Lower lobe of right lung (tissue), 2 donors: ENCODE results near the gene TMEM72. TPM values are rescaled to one million over a fixed set of nuclear protein-coding genes. Genes with fewer than 3 reads are reported as not detected.

Experiments used
- ATAC-seq, 2 donors: fragments of 200-7000 bp; cut with Tn5 transposase; one replicate each; pipeline ENCODE4 v1.9.1; 2020 to 2022; ENCODE audit warnings: mild to moderate bottlenecking in 2 of 2, moderate library complexity in 2 of 2
- DNase-seq: peaks from one replicate; pipeline ENCODE4 v3.0.0-alpha.2; 2020
- H3K27ac ChIP-seq: fragments of 200-600 bp; one replicate; pipeline ENCODE4 v1.8.0; 2022
- H3K27me3 ChIP-seq: fragments of 200-600 bp; one replicate; pipeline ENCODE4 v1.8.0; 2022; ENCODE audit warnings: low read depth
- H3K36me3 ChIP-seq: fragments of 200-600 bp; one replicate; pipeline ENCODE4 v1.8.0; 2022; ENCODE audit warnings: mild to moderate bottlenecking
- H3K4me1 ChIP-seq: fragments of 200-600 bp; one replicate; pipeline ENCODE4 v1.8.0; 2022
- H3K4me3 ChIP-seq: fragments of 200-600 bp; one replicate; pipeline ENCODE4 v1.8.0; 2022; ENCODE audit warnings: mild to moderate bottlenecking
- H3K9me3 ChIP-seq: fragments of 200-600 bp; one replicate; pipeline ENCODE4 v1.8.0; 2022
- CTCF ChIP-seq: fragments of 200-600 bp; IDR thresholded peaks from one replicate; pipeline ENCODE4 v1.8.0; 2022; ENCODE audit warnings: antibody characterized with exemption, mild to moderate bottlenecking
- intact Hi-C: fragments of 100-400 bp; cut with DNase I; formaldehyde crosslinking; loops from one replicate; pipeline ENCODE4 v1.11.0; 2022
- total RNA-seq: library from RNA; stranded (reverse); fragmentation: NEBNext Ultra II Directional; extraction: Animal tissue kit (Norgen Biotek cat#: 25700); gene quantifications from one replicate; pipeline ENCODE4 v1.2.1, GENCODE V29; 2021
- donor health status: DM: no; HTN: yes; CAD: no; lungs with severe emphysema.

TMEM72 gene
- total RNA-seq, 1 donor from 2014 or later, result not detected

DNA sequence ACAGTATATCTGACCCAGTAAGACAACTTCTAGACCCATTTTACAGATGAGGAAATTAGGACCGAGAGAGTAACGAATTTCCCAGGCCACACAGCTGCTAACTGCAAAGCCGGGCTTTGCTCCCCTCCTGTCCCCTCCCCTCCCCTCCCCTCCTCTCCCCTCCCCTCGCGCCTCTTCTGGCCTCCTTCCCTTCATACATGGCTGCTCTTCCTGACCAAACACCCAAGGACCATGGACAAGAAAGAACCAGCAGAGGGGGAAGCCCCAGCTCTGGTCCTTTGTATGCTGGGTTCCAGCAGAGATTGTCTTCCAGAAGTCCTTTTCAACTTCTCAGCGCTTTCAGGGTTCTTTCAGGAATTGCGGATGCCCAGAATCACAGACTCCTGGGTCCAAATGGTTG, 3.6 kb upstream of the TMEM72 start:
- H3K27me3 ChIP-seq, result no peaks in the 10 kb centered on the region
- no peak overlapping the region for H3K27ac ChIP-seq
- ATAC-seq, result no peak
- intact Hi-C loops, result no loop called here
- no peak for TF ChIP-seq CTCF
- no peak for DNase-seq
- no peaks in the 10 kb centered on the region for H3K9me3 ChIP-seq
- H3K36me3 ChIP-seq, result no peaks in the 10 kb centered on the region
- H3K4me1 ChIP-seq, result no peaks in the 10 kb centered on the region
- H3K4me3 ChIP-seq, result no peak overlapping the region

DNA sequence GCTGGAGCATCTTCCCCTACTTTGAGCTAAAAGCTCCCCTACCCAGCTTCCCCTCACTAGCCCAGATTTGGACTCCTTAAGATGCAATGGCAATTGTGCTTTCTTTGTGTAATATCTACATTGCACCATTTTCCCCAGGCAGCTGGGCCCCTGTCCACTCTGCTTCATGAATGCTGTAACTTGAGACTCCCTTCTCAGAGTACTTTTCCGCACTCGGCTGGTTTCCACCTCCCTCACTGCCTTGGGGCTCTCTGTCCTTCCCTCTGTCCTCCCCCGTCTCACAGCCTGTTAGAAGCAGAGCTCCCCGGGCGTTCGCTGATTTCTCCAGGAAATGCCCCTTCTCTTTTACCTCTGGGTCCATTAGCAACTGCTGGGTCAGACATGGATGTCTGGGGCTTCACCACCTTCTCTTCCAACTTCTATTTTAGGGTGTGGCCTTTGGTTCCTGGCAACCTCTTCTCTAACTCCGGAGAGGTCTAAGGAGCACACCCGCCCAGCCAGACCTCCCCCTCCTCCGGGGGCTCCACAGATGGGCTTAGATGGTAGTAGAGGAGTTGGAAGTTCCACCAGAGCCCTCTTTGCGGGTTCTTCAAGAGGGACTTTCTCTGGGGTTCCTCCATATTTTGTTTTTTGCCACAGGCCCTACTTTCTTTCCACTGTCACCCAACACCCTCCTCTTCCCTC, 2.9 kb upstream of the TMEM72 start:
- TF ChIP-seq CTCF, result no peak
- H3K36me3 ChIP-seq, result no peaks in the 10 kb centered on the region
- no peaks in the 10 kb centered on the region for H3K4me1 ChIP-seq
- DNase-seq (no peak), ATAC-seq (no peak)
- H3K9me3 ChIP-seq, result no peaks in the 10 kb centered on the region
- no peak overlapping the region for H3K4me3 ChIP-seq
- H3K27ac ChIP-seq, result no peak overlapping the region
- intact Hi-C loops, result no loop called here
- no peaks in the 10 kb centered on the region for H3K27me3 ChIP-seq

GRCh38 chr10:44908936-44909630, 2.1 kb upstream of the TMEM72 start:
- Histone ChIP-seq H3K27ac (no peak overlapping the region), H3K9me3 (no peaks in the 10 kb centered on the region), H3K4me1 (peaks cover 4% of the 10 kb centered on the region), H3K27me3 (no peaks in the 10 kb centered on the region), H3K4me3 (no peak overlapping the region), H3K36me3 (no peaks in the 10 kb centered on the region)
- DNase-seq (no peak), ATAC-seq (no peak)
- TF ChIP-seq CTCF, result no peak
- intact Hi-C loops, result no loop called here

GRCh38 chr10:44909910-44910309, 1.2 kb upstream of the TMEM72 start:
- ATAC-seq (no peak), DNase-seq (no peak)
- intact Hi-C loops, result no loop called here
- TF ChIP-seq CTCF, result no peak
- H3K9me3 ChIP-seq, result no peaks in the 10 kb centered on the region
- no peak overlapping the region for H3K4me3 ChIP-seq
- no peaks in the 10 kb centered on the region for H3K36me3 ChIP-seq
- no peak overlapping the region for H3K27ac ChIP-seq
- peaks cover 6% of the 10 kb centered on the region for H3K4me1 ChIP-seq
- no peaks in the 10 kb centered on the region for H3K27me3 ChIP-seq

DNA sequence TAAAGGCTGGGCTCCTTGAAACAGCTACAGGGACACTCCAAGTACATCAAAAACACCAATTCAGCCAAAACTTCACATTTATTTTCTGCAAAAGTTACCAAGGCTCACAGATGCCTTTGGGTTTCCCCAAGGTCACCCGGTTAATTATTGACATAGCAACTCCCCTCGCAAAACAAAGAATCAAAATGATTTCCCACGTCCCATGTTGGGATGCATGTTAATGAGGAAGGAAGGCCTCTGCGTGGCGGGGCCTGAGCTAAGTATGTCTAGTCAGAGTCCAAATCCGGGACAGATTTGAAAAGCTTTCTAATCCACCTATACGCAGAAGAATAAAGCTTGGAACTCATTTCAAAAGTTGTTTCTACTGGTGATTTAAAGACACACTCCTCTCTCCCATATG, 535 bp upstream of the TMEM72 start:
- ATAC-seq (no peak), DNase-seq (no peak)
- peaks cover 6% of the 10 kb centered on the region for H3K4me1 ChIP-seq
- intact Hi-C loops, result no loop called here
- no peaks in the 10 kb centered on the region for H3K36me3 ChIP-seq
- H3K27ac ChIP-seq, result no peak overlapping the region
- H3K9me3 ChIP-seq, result no peaks in the 10 kb centered on the region
- TF ChIP-seq CTCF, result no peak
- no peaks in the 10 kb centered on the region for H3K27me3 ChIP-seq
- no peak overlapping the region for H3K4me3 ChIP-seq
